Omental fat pad (tissue), 4 donors: ENCODE measurements around the gene CACNA1D. TPM values are rescaled to one million over a fixed set of nuclear protein-coding genes. Genes with fewer than 3 reads are reported as not detected.
"Not testable (repeated sequence)": the region's sequence is repeated elsewhere in the genome, so short reads cannot be mapped to it uniquely, and the experiment has no call there.

ENCODE experiments used
- ATAC-seq: fragments of 150-250 bp; one replicate; pipeline ENCODE4 v1.9.1; 2016; ENCODE audit warnings: mild to moderate bottlenecking, moderate library complexity; ENCODE audit not compliant: low FRiP score
- DNase-seq: peaks from one replicate; pipeline ENCODE4 v3.0.0-alpha.2; 2019; ENCODE audit warnings: low spot score
- total RNA-seq, 4 donors: library from RNA; depleted of rRNA; stranded (reverse); fragments of >200 nt; gene quantifications; one replicate each; pipeline ENCODE4 v1.1.0, GENCODE V29; 2016
- TF ChIP-seq, protein P1 (sequence below), 3 donors: fragments of 450-650 bp; IDR thresholded peaks; one replicate each; pipeline ENCODE4 v1.5.1; 2016 to 2017; ENCODE audit warnings: antibody characterized with exemption in 3 of 3, mild to moderate bottlenecking in 3 of 3, moderate library complexity in 2 of 3

Gene CACNA1D
- total RNA-seq, 4 donors from 2014 or later: 0.24 to 1.8 (median 0.74) TPM

DNA sequence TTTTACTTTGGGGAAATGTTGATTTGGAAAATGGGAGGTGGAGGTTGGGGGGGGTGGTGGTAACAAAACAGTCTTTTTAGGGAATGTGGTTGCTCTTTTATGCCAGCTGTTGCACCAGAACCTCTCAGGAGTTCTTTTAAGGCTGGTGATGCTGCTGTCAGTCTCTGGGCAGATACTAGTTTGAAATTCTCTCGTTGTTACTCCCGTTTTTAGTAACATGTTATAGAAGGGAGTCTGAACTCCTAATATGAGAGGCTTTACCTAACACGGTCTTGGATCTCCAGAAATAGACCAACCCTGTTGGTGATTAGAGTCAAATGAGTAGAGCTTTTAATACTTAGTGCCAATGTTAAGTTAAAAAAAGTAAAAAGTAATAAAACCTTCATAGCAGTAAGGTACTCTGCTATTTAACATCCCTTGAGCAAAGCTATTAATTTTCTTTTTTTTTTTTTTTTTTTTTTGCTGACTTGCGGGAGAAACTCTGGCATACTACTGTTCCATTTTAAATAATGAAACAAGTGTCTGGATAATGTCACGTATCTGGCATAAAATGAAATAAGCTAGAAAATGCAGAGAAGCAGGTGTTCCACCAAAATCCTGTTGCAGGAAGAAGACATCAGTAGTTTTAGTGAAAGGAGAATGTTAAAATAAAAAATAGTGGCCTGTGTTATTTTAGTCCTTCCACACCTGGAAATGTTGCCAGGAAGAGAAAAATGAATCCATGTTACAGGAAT, 156.7 kb downstream of the CACNA1D start:
- ATAC-seq (no peak), DNase-seq (no peak)
- TF ChIP-seq, protein P1, sequence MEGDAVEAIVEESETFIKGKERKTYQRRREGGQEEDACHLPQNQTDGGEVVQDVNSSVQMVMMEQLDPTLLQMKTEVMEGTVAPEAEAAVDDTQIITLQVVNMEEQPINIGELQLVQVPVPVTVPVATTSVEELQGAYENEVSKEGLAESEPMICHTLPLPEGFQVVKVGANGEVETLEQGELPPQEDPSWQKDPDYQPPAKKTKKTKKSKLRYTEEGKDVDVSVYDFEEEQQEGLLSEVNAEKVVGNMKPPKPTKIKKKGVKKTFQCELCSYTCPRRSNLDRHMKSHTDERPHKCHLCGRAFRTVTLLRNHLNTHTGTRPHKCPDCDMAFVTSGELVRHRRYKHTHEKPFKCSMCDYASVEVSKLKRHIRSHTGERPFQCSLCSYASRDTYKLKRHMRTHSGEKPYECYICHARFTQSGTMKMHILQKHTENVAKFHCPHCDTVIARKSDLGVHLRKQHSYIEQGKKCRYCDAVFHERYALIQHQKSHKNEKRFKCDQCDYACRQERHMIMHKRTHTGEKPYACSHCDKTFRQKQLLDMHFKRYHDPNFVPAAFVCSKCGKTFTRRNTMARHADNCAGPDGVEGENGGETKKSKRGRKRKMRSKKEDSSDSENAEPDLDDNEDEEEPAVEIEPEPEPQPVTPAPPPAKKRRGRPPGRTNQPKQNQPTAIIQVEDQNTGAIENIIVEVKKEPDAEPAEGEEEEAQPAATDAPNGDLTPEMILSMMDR (IDR thresholded peaks at IDR 0.05): no peak

DNA sequence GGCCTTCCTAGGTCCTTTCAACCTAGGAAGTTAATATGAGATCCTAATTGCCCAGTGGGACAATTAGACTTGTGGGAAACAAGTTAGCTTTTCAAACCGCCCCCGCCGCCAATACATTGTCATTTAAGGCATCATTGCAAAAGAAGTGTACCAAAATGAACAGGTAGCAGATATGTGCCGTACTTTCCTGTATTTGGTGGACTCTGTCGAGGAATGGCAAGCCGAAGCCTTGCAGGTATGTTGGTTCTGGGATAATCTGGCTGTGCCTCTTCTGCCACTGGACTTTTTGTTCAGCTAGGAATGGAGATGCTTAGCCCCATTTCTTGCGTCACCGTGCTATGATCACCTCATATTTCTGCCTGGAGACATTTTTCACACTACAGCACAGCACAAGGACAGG, 157.5 kb downstream of the CACNA1D start:
- TF ChIP-seq, protein P1 (IDR thresholded peaks at IDR 0.05): no peak
- no peak for ATAC-seq
- DNase-seq: no peak

DNA sequence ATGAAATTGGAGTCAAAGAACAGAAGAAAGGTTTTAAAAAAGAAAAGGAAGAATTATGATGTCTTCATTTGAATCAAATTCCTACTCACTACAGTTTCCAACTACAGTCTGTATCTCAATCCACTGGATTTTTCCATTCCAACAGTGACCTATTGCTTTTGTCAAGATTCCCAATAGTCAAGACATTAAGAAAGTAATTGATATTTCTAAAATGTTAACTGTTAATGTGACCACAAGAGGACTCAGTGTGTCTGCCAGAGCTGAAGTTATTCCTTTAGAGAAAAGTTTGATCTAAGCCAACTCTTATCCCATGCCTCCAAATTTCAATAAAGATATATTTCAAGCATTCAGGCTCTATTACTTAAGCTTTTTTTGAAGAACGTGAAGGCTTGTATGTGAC, 163.2 kb downstream of the CACNA1D start:
- no peak for ATAC-seq

DNA sequence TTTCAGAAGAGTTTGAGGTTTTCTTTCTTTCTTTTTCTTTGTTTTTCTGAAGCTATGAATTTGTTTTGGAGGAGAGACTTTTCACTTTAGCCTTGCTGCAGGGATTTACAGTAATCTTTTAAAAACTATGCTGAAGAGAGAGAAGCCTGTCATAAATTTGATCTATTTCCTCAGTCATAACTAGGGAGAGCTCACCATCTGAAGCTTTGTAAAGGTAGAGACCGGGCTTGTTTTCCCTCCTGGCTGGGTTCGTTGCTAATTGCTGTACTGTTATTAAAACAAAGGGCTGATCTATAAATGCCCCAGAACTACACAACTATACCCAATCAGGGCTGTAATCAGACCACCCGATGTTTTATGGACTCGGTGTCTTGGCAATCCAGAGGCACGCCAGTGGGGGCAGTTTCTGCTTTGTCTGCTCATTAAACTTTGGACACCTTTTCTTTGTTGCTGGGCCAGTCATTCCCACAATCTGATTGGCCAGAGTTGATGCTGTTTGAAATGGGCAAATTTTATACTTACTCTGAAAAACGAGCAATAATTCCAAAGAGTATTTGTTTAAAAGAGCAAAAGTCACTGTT, 164.3 kb downstream of the CACNA1D start:
- TF ChIP-seq, protein P1 (IDR thresholded peaks at IDR 0.05): no peak
- ATAC-seq (no peak), DNase-seq (no peak)

More for the DNA sequence above, 163.2 kb downstream of the CACNA1D start:
- no peak for DNase-seq
- TF ChIP-seq, protein P1 (IDR thresholded peaks at IDR 0.05): no peak

DNA sequence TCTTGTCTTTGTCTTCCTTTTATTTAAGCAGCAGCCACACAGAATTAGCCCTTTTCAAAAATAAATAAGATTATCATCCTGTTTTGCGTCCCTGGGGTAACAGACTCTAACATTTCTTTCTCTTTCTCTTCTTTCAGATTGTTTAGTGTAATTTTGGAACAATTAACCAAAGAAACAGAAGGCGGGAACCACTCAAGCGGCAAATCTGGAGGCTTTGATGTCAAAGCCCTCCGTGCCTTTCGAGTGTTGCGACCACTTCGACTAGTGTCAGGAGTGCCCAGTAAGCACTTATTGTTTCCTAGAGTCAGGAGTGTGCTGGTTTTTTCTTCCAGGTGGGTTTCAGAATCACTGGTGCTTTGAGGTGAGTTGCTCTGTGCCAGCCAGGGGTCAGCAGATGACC, 165.6 kb downstream of the CACNA1D start:
- TF ChIP-seq, protein P1 (IDR thresholded peaks at IDR 0.05): no peak
- ATAC-seq: no peak

DNA sequence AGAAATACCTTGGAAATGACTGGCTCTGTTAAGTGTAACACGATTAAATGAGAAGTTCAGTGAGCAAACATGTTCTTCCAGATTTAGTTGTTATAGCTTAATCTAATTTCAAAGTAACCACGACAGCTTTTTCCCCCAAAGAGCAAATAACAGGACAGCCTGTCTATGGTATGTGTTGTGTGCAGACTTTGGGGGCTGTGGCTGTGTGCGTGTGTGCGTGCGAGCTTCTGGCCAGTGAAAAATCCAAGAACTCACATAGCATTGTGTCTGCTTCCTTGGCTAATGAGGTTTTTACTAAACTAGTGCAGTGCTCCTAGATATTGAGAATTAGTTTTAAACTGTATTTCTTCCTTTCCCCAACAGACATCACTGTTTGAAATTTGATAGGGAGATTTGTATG, 167.1 kb downstream of the CACNA1D start:
- ATAC-seq (no peak), DNase-seq (no peak)
- TF ChIP-seq, protein P1 (IDR thresholded peaks at IDR 0.05): no peak

More for the DNA sequence above, 165.6 kb downstream of the CACNA1D start:
- no peak for DNase-seq

DNA sequence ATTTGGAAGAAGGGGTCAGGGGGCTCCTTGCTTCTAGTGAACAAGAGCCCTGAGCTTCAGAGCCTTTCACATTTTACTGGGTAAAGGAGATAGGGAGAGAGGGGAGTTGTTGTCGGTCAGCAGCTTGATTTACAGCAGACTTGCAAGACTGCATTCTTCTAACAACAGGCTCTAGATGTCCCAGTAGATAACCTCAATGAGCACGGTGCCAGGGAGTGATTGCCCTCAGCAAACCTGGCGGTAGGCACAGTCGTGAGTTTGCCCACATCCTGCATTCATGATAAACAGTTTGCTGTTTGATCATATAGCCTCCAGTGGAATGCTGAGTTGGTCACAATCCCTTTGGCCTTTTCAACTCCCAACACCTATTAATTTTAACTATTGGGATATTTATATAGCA, 170.4 kb downstream of the CACNA1D start:
- DNase-seq, ATAC-seq: not testable (repeated sequence)
